GM10248 (cell line): Measurements from ENCODE around the gene PPP3R1.

Experiments
- CTCF ChIA-PET: fragments of 300-600 bp; sonication (Branson Sonifier 250); formaldehyde crosslinking; extraction: SDS; loops from one replicate; lab custom pipeline; 2021; ENCODE audit warnings: antibody characterized with exemption; lab: Yijun Ruan, JAX
- POLR2A ChIA-PET: fragments of 350-650 bp; sonication (Branson Sonifier 250); formaldehyde crosslinking; extraction: SDS; loops from one replicate; lab custom pipeline; 2020; ENCODE audit warnings: antibody characterized with exemption; lab: Yijun Ruan, JAX
- DNase-seq: peaks from one replicate; pipeline ENCODE4 v3.0.0; 2012; ENCODE audit errors: extremely low spot score
- CTCF ChIP-seq: IDR thresholded peaks from 2 replicates; pipeline ENCODE4 v1.5.1; 2012; ENCODE audit warnings: mild to moderate bottlenecking, low read depth; ENCODE audit errors: extremely low read depth, missing control alignments, control extremely low read depth

PPP3R1 gene

GRCh38 chr2:68158134-68158447 is 94.2 kb downstream of the PPP3R1 start:
- DNase-seq, result no peak
- ChIA-PET POLR2A (interaction anchor here (1.1 kb wide), 1 partner anchor 11 kb away, joined by 3 read pairs; no protein-coding TSS in a partner anchor), CTCF (interaction anchor here (1.0 to 3.8 kb wide), 8 partner anchors 10 to 86 kb away, joined by 3 to 19 read pairs (median 4); no protein-coding TSS in a partner anchor)
- TF ChIP-seq CTCF, result no peak

- POLR2A ChIA-PET, result interaction anchor here (1.1 kb wide), 1 partner anchor 11 kb away, joined by 3 read pairs; no protein-coding TSS in a partner anchor
- CTCF ChIA-PET, result interaction anchor here (0.7 to 3.8 kb wide), 13 partner anchors 10 to 284 kb away, joined by 3 to 19 read pairs (median 4); no protein-coding TSS in a partner anchor
- no peak for TF ChIP-seq CTCF
- DNase-seq, result peak; percentile 97
These were observed 94.8 kb downstream of the PPP3R1 start, which contains the start of gene PNO1 for GRCh38 chr2:68157402-68158133. Gene PNO1 (plus strand): TSS chr2:68157888. CDS start chr2:68157935, 47 bp downstream.

- DNase-seq, result no peak
- TF ChIP-seq CTCF, result no peak
- ChIA-PET CTCF (interaction anchor here (0.7 to 3.8 kb wide), 17 partner anchors 10 to 284 kb away, joined by 3 to 19 read pairs (median 4); no protein-coding TSS in a partner anchor), POLR2A (no interaction called here)
These were observed 95.3 kb downstream of the PPP3R1 start for GRCh38 chr2:68157002-68157401.

- CTCF ChIA-PET, result interaction anchor here (0.7 to 3.8 kb wide), 12 partner anchors 9 to 285 kb away, joined by 3 to 19 read pairs (median 4); no protein-coding TSS in a partner anchor
- no peak for TF ChIP-seq CTCF
- POLR2A ChIA-PET, result no interaction called here
- no peak for DNase-seq
These were observed 95.9 kb downstream of the PPP3R1 start for GRCh38 chr2:68156419-68156818.

- ChIA-PET POLR2A (no interaction called here), CTCF (interaction anchor here (1.0 to 3.8 kb wide), 5 partner anchors 13 to 41 kb away, joined by 3 to 19 read pairs (median 5); no protein-coding TSS in a partner anchor)
- DNase-seq, result no peak
- TF ChIP-seq CTCF, result no peak
These were observed 96.7 kb downstream of the PPP3R1 start for GRCh38 chr2:68155618-68156017.

- POLR2A ChIA-PET, result interaction anchor here (0.5 to 0.6 kb wide), 2 partner anchors 9 to 124 kb away, joined by 3 to 9 read pairs; no protein-coding TSS in a partner anchor
- no peak for TF ChIP-seq CTCF
- DNase-seq, result no peak
- CTCF ChIA-PET, result interaction anchor here (0.8 to 2.3 kb wide), 10 partner anchors 14 to 311 kb away, joined by 3 to 16 read pairs (median 3); no protein-coding TSS in a partner anchor
These were observed 99.5 kb downstream of the PPP3R1 start for GRCh38 chr2:68152681-68153347.
